ENCODE measurements around the gene CABYR.

DNA sequence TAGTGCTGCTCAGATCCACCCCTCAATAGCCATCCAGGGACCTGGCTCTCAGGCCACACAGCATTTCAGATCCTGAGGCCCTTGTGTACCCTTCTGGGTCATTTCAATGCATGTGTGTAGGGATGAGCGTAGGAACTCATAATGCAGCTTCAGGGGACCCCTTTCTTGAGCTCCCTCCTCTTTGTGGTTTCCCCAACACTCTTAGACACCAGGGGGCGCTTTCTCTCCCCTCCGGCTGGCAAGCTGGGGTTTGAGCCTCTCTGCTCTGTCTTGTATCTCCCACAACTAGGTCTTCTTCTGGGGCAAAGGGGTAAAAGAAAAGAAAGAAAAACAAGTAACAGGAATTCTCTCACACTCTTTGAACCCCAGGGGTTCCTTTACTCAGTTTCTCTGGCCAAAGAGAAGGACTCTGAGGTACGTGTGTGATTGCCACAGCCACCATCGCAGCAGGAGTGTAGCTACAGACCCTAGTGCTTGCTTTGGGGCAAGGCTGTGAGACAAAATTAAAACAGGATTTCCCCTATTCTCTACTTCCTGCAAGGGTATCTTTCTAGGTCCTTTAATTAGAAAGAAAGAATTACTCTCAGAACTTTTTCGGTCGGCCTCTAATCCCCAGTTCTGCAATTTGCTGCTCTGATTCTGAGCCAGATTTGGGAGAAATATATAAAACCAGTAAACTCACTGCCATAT lies 38.0 kb downstream of the CABYR start:
- TF ChIP-seq, protein P1, sequence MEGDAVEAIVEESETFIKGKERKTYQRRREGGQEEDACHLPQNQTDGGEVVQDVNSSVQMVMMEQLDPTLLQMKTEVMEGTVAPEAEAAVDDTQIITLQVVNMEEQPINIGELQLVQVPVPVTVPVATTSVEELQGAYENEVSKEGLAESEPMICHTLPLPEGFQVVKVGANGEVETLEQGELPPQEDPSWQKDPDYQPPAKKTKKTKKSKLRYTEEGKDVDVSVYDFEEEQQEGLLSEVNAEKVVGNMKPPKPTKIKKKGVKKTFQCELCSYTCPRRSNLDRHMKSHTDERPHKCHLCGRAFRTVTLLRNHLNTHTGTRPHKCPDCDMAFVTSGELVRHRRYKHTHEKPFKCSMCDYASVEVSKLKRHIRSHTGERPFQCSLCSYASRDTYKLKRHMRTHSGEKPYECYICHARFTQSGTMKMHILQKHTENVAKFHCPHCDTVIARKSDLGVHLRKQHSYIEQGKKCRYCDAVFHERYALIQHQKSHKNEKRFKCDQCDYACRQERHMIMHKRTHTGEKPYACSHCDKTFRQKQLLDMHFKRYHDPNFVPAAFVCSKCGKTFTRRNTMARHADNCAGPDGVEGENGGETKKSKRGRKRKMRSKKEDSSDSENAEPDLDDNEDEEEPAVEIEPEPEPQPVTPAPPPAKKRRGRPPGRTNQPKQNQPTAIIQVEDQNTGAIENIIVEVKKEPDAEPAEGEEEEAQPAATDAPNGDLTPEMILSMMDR (IDR thresholded peaks at IDR 0.05; ENCODE audit: low read depth, low read length): peak; percentile 74
- no peak for TF ChIP-seq POLR2A (IDR thresholded peaks at IDR 0.05; ENCODE audit: extremely low read depth, insufficient read length)
- TF ChIP-seq, protein P2, sequence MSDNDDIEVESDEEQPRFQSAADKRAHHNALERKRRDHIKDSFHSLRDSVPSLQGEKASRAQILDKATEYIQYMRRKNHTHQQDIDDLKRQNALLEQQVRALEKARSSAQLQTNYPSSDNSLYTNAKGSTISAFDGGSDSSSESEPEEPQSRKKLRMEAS (IDR thresholded peaks at IDR 0.05; ENCODE audit: low read depth, low read length): no peak
